Osteocyte (in vitro differentiated cells): ENCODE results near the gene TMPRSS2. TPM values are rescaled to one million over a fixed set of nuclear protein-coding genes. Genes with fewer than 3 reads are reported as not detected.

Experiments
- DNase-seq: peaks from one replicate; pipeline ENCODE4 v3.0.0; 2021; ENCODE audit warnings: mixed read lengths; ENCODE audit not compliant: unreplicated experiment; ENCODE audit errors: extremely low spot score
- H3K27ac Mint-ChIP-seq: one replicate; pipeline ENCODE4 v1.8.0; 2021; ENCODE audit warnings: mild to moderate bottlenecking, mixed read lengths; ENCODE audit not compliant: unreplicated experiment
- H3K27me3 Mint-ChIP-seq: one replicate; pipeline ENCODE4 v1.8.0; 2021; ENCODE audit warnings: mixed read lengths; ENCODE audit not compliant: unreplicated experiment
- H3K36me3 Mint-ChIP-seq: one replicate; pipeline ENCODE4 v1.8.0; 2021; ENCODE audit warnings: mixed read lengths; ENCODE audit not compliant: unreplicated experiment
- H3K4me1 Mint-ChIP-seq: one replicate; pipeline ENCODE4 v1.8.0; 2021; ENCODE audit warnings: mixed read lengths; ENCODE audit not compliant: unreplicated experiment
- H3K4me3 Mint-ChIP-seq: one replicate; pipeline ENCODE4 v1.8.0; 2021; ENCODE audit warnings: mild to moderate bottlenecking, moderate library complexity, mixed read lengths; ENCODE audit not compliant: unreplicated experiment
- H3K9me3 Mint-ChIP-seq: one replicate; pipeline ENCODE4 v1.8.0; 2021; ENCODE audit warnings: mixed read lengths; ENCODE audit not compliant: unreplicated experiment
- total RNA-seq: library from RNA; stranded (reverse); gene quantifications from 2 replicates; pipeline ENCODE4 v1.2.1, GENCODE V29; 2021
- TF ChIP-seq, protein P1 (sequence below): fragments of 200-600 bp; sonication (generic); IDR thresholded peaks from 2 replicates; pipeline ENCODE4 v1.5.0; 2021; ENCODE audit warnings: antibody characterized with exemption, mild to moderate bottlenecking, moderate library complexity

TMPRSS2 gene
- total RNA-seq, 1 donor from 2014 or later: 0.21 TPM

DNA sequence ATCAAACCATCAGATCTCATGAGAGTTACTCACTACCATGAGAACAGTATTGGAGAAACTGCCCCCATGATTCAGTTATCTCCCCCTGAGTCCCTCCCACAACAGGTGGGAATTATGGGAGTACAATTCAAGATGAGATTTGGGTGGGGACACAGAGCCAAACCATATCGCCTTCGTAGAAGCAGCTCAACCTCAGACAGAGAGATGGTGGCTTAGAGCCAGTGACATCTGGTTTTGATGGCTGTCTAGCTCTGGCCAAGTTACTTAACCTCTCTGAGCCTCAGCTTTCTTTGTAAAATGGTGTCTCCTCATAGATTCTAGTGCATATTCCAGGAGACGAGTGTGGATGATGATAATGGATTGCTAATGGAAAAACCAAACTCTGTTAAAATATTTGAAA, 54.8 kb downstream of the TMPRSS2 start:
- no peak overlapping the region for H3K4me3 Mint-ChIP-seq
- no peaks in the 10 kb centered on the region for H3K9me3 Mint-ChIP-seq
- H3K27me3 Mint-ChIP-seq: no peaks in the 10 kb centered on the region
- no peaks in the 10 kb centered on the region for H3K4me1 Mint-ChIP-seq
- no peak overlapping the region for H3K27ac Mint-ChIP-seq
- TF ChIP-seq, protein P1, sequence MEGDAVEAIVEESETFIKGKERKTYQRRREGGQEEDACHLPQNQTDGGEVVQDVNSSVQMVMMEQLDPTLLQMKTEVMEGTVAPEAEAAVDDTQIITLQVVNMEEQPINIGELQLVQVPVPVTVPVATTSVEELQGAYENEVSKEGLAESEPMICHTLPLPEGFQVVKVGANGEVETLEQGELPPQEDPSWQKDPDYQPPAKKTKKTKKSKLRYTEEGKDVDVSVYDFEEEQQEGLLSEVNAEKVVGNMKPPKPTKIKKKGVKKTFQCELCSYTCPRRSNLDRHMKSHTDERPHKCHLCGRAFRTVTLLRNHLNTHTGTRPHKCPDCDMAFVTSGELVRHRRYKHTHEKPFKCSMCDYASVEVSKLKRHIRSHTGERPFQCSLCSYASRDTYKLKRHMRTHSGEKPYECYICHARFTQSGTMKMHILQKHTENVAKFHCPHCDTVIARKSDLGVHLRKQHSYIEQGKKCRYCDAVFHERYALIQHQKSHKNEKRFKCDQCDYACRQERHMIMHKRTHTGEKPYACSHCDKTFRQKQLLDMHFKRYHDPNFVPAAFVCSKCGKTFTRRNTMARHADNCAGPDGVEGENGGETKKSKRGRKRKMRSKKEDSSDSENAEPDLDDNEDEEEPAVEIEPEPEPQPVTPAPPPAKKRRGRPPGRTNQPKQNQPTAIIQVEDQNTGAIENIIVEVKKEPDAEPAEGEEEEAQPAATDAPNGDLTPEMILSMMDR: no peak
- no peak for DNase-seq
- H3K36me3 Mint-ChIP-seq: no peaks in the 10 kb centered on the region

DNA sequence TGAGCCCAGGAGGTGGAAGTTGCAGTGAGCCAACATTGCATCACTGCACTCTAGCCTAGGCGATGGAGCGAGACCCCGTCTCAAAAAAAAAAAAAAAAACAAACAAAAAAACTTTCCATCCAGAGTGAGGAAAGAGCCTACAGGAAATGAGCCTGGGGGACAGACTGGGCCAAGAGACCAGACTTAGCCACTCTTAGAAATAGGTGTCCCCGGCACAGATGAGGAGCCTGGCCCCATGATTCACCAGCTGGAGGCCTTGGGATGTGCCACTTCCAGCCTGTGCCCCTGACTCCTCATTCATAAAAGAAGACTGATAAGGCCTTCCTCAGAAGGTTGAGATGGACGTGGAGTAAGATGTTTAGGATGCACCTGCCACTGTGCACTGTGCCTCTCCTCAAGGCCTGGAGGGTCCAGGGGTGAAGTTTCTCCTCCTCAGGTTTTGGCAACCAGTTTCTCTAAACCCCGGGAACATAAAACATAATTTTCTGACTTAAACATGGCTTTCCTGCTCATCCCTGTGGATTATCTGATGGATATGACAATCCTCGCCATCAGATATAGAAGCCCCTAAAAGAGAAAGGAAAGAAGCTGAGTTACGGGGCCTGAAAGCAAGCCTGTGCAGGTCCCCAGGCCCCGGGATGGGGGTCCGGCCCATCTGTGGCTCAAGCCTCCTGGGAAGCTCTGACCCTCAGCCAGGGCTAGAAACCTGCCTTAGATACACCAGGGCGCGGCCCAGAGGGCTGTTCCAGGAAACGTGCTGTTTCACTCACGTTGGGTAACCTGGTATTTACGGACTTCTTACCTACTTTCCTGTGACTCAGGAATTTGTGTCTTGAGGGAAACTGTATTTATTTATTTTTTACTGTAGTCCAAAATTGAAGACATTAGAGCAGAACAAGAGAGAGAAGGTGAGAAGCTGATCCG, 55.9 kb downstream of the TMPRSS2 start:
- no peak for DNase-seq
- no peak overlapping the region for H3K4me3 Mint-ChIP-seq
- H3K36me3 Mint-ChIP-seq: no peaks in the 10 kb centered on the region
- TF ChIP-seq, protein P1: no peak
- no peaks in the 10 kb centered on the region for H3K9me3 Mint-ChIP-seq
- H3K27ac Mint-ChIP-seq: no peak overlapping the region
- no peaks in the 10 kb centered on the region for H3K27me3 Mint-ChIP-seq
- no peaks in the 10 kb centered on the region for H3K4me1 Mint-ChIP-seq

DNA sequence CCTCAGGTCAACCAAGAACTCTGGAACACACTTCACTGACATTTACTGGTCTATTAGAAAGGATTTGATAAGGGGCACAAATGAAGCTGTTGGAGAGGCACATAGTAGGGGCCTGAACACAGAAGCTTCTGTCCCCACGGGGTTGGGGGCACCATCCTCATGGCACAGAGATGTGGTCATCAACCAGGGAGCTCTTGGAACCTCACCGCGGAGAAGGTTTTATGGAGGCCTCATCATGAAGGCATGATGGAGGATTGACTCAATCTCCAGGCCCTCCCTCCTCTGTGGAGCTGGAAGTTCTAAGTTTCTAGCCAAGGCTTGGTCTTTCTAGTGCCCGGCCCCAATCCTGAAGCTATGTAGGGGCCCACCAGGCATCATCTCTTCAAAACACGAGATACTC, 58.3 kb downstream of the TMPRSS2 start:
- TF ChIP-seq, protein P1: no peak
- Mint-ChIP-seq H3K36me3 (no peaks in the 10 kb centered on the region), H3K4me3 (no peak overlapping the region), H3K4me1 (no peaks in the 10 kb centered on the region), H3K27me3 (no peaks in the 10 kb centered on the region), H3K9me3 (no peaks in the 10 kb centered on the region), H3K27ac (no peak overlapping the region)
- no peak for DNase-seq

DNA sequence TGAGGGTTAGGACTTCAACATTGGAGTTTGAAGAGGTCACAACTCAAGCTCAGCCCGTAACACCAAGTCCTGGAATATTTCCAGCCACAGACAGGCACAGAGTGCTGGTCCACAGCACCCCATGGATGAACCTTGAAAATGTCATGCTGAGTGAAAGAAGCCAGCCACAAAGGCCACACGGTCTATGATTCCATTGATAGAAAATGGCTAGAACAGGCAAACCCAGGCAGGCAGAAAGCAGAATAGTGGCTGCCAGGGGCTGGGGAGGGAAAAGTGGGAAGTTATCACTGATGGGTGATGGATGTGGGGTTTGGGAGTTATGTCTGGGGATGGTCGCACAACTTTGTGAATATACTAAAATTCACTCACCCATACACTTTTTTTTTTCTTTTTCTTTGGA, 60.6 kb downstream of the TMPRSS2 start:
- Mint-ChIP-seq H3K36me3 (no peaks in the 10 kb centered on the region), H3K27ac (no peak overlapping the region), H3K9me3 (no peaks in the 10 kb centered on the region), H3K27me3 (no peaks in the 10 kb centered on the region), H3K4me3 (no peak overlapping the region), H3K4me1 (no peaks in the 10 kb centered on the region)
- TF ChIP-seq, protein P1: no peak
- no peak for DNase-seq

DNA sequence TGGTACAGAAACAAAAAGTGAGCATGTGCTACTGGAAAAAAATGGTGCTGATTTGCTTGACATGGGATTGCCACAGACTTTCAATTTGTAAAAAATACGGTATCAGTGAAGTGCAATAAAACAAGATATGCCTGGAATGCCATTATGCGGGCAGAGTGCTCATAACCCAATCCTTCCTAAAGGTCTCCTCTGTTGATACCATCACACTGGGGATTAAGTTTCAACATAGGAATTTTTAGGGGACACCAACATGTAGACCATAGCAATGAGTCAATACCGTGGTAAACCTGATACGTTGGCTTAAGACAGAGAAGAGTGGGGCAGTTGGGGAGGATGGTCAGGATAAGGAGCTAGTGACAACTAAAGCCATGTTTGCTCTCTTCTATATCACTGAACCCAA, 61.4 kb downstream of the TMPRSS2 start:
- H3K27ac Mint-ChIP-seq: no peak overlapping the region
- H3K27me3 Mint-ChIP-seq: no peaks in the 10 kb centered on the region
- H3K4me1 Mint-ChIP-seq: no peaks in the 10 kb centered on the region
- no peak for DNase-seq
- no peaks in the 10 kb centered on the region for H3K9me3 Mint-ChIP-seq
- H3K36me3 Mint-ChIP-seq: no peaks in the 10 kb centered on the region
- TF ChIP-seq, protein P1: no peak
- H3K4me3 Mint-ChIP-seq: no peak overlapping the region
